HG03354 (cell line): ENCODE data around the gene SMIM9.
"Not testable (repeated sequence)": the region's sequence is repeated elsewhere in the genome, so short reads cannot be mapped to it uniquely, and the experiment has no call there.

Experiments
- ATAC-seq: cut with Tn5 transposase; IDR thresholded peaks from one replicate; pipeline ENCODE4 v1.9.1; 2021; ENCODE audit warnings: mild to moderate bottlenecking; ENCODE audit not compliant: unreplicated experiment, poor library complexity, severe bottlenecking

The SMIM9 gene

GRCh38 chrX:154817048-154817618, 17.3 kb downstream of the SMIM9 start:
- ATAC-seq = not testable (repeated sequence)

- not testable (repeated sequence) for ATAC-seq
These were observed 18.1 kb downstream of the SMIM9 start for GRCh38 chrX:154816326-154816898.

GRCh38 chrX:154815274-154815818, 19.1 kb downstream of the SMIM9 start:
- ATAC-seq = no peak

GRCh38 chrX:154813801-154814200, 20.7 kb downstream of the SMIM9 start:
- ATAC-seq = no peak

GRCh38 chrX:154812341-154813101, 21.9 kb downstream of the SMIM9 start:
- no peak for ATAC-seq

- no peak for ATAC-seq
These were observed 24.4 kb downstream of the SMIM9 start for GRCh38 chrX:154809939-154810665.

GRCh38 chrX:154806837-154807501, 27.5 kb downstream of the SMIM9 start:
- ATAC-seq = no peak

GRCh38 chrX:154805696-154806091, 28.8 kb downstream of the SMIM9 start:
- ATAC-seq = no peak

- ATAC-seq = peak; percentile 89
These were observed 29.3 kb downstream of the SMIM9 start, which contains the start of gene MPP1 for GRCh38 chrX:154804957-154805695. Gene MPP1 (minus strand): TSS chrX:154805485. CDS start chrX:154805373, 112 bp downstream.

GRCh38 chrX:154804261-154804956, 30.1 kb downstream of the SMIM9 start:
- ATAC-seq = peak; percentile 6

GRCh38 chrX:154802947-154803346, 31.5 kb downstream of the SMIM9 start:
- no peak for ATAC-seq

GRCh38 chrX:154800478-154801210, 33.8 kb downstream of the SMIM9 start:
- no peak for ATAC-seq

GRCh38 chrX:154799556-154800348, 34.7 kb downstream of the SMIM9 start:
- ATAC-seq = no peak

- ATAC-seq = no peak
These were observed 37.5 kb downstream of the SMIM9 start for GRCh38 chrX:154797006-154797405.

- no peak for ATAC-seq
These were observed 39.4 kb downstream of the SMIM9 start for GRCh38 chrX:154795016-154795415.

- ATAC-seq = no peak
These were observed 41.2 kb downstream of the SMIM9 start for GRCh38 chrX:154793084-154793795.
